ENCODE results near the gene SEMA6C.

The SEMA6C gene

GRCh38 chr1:151165281-151165737, 18.9 kb upstream of the SEMA6C start (continued):
- peak; percentile 83 for TF ChIP-seq ZBTB20 (tag by site-specific recombination; IDR thresholded peaks at IDR 0.05)
- TF ChIP-seq ZBTB49 (tag by site-specific recombination; IDR thresholded peaks at IDR 0.05; ENCODE audit: low read depth) = no peak
- peak; percentile 50; the same call in 1 of the 2 replicates for TF ChIP-seq ZBTB10 (tag by site-specific recombination; IDR thresholded peaks at IDR 0.05)
- no peak for TF ChIP-seq ZNF658 (tag by site-specific recombination; IDR thresholded peaks at IDR 0.05)
- TF ChIP-seq ZNF544 (tag by site-specific recombination; IDR thresholded peaks at IDR 0.05) = no peak
- no peak for TF ChIP-seq ZNF626 (tag by site-specific recombination; IDR thresholded peaks at IDR 0.05)
- no peak for TF ChIP-seq AEBP2 (tag by site-specific recombination; IDR thresholded peaks at IDR 0.05; ENCODE audit: borderline replicate concordance)
- no peak for TF ChIP-seq REST (tag by site-specific recombination; IDR thresholded peaks at IDR 0.05)
- TF ChIP-seq GLIS2 (tag by site-specific recombination; IDR thresholded peaks at IDR 0.05) = peak; percentile 79
- TF ChIP-seq ZNF704 (tag by site-specific recombination; IDR thresholded peaks at IDR 0.05) = no peak
- no peak for TF ChIP-seq ZNF521 (tag by site-specific recombination; IDR thresholded peaks at IDR 0.05)
- TF ChIP-seq ZBTB48 (tag by site-specific recombination; IDR thresholded peaks at IDR 0.05) = peak; percentile 95
- TF ChIP-seq YY1 (tag by site-specific recombination; IDR thresholded peaks at IDR 0.05) = no peak; the same call in 1 of the 2 replicates
- TF ChIP-seq ZNF354C (tag by site-specific recombination; IDR thresholded peaks at IDR 0.05; ENCODE audit: borderline replicate concordance, low read depth) = no peak
- TF ChIP-seq ZNF48 (tag by site-specific recombination; IDR thresholded peaks at IDR 0.05) = no peak
- TF ChIP-seq, protein P1, sequence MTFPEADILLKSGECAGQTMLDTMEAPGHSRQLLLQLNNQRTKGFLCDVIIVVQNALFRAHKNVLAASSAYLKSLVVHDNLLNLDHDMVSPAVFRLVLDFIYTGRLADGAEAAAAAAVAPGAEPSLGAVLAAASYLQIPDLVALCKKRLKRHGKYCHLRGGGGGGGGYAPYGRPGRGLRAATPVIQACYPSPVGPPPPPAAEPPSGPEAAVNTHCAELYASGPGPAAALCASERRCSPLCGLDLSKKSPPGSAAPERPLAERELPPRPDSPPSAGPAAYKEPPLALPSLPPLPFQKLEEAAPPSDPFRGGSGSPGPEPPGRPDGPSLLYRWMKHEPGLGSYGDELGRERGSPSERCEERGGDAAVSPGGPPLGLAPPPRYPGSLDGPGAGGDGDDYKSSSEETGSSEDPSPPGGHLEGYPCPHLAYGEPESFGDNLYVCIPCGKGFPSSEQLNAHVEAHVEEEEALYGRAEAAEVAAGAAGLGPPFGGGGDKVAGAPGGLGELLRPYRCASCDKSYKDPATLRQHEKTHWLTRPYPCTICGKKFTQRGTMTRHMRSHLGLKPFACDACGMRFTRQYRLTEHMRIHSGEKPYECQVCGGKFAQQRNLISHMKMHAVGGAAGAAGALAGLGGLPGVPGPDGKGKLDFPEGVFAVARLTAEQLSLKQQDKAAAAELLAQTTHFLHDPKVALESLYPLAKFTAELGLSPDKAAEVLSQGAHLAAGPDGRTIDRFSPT (tag by site-specific recombination; IDR thresholded peaks at IDR 0.05) = no peak
- TF ChIP-seq ZNF596 (tag by site-specific recombination; IDR thresholded peaks at IDR 0.05) = no peak
- peak; percentile 71 for TF ChIP-seq GFI1B (tag by site-specific recombination; IDR thresholded peaks at IDR 0.05)
- TF ChIP-seq MEIS1 (CRISPR knock-in tag; IDR thresholded peaks at IDR 0.05; ENCODE audit: borderline replicate concordance) = no peak
- TF ChIP-seq ZNF529 (tag by site-specific recombination; IDR thresholded peaks at IDR 0.05; ENCODE audit: insufficient replicate concordance) = no peak
- TF ChIP-seq KLF9 (tag by site-specific recombination; IDR thresholded peaks at IDR 0.05; ENCODE audit: low read depth) = 0 out of 2 replicates have a peak, but pooled peaks have one; percentile 9
- TF ChIP-seq, protein P2, sequence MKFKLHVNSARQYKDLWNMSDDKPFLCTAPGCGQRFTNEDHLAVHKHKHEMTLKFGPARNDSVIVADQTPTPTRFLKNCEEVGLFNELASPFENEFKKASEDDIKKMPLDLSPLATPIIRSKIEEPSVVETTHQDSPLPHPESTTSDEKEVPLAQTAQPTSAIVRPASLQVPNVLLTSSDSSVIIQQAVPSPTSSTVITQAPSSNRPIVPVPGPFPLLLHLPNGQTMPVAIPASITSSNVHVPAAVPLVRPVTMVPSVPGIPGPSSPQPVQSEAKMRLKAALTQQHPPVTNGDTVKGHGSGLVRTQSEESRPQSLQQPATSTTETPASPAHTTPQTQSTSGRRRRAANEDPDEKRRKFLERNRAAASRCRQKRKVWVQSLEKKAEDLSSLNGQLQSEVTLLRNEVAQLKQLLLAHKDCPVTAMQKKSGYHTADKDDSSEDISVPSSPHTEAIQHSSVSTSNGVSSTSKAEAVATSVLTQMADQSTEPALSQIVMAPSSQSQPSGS (tag by site-specific recombination; IDR thresholded peaks at IDR 0.05; ENCODE audit: low read depth) = no peak
- no peak for TF ChIP-seq ZNF404 (tag by site-specific recombination; IDR thresholded peaks at IDR 0.05)
- TF ChIP-seq ZNF138 (tag by site-specific recombination; IDR thresholded peaks at IDR 0.05; ENCODE audit: borderline replicate concordance) = no peak
- no peak for TF ChIP-seq ZNF37A (tag by site-specific recombination; IDR thresholded peaks at IDR 0.05)
